K562 (cell line): ENCODE results near the gene HIVEP1.

Experiments used
- CTCF ChIP-seq, 3 experiments: IDR thresholded peaks in 2 of 3; conservative IDR thresholded peaks in 1 of 3; 2 replicates each; pipeline ENCODE4 v1.5.1; 2011 to 2012; ENCODE audit warnings: low read length in 3 of 3, mild to moderate bottlenecking in 3 of 3, control low read depth in 2 of 3, improper control_type of control experiment in 1 of 3, inconsistent platforms in 1 of 3, low read depth in 1 of 3, mixed read lengths in 1 of 3, moderate library complexity in 1 of 3; ENCODE audit not compliant: insufficient read depth in 2 of 3
- RAD51 ChIP-seq: fragments of 450-650 bp; IDR thresholded peaks from 2 replicates; pipeline ENCODE4 v1.7.1; 2016; ENCODE audit warnings: low read depth, mild to moderate bottlenecking, borderline replicate concordance

- TF ChIP-seq RAD51 (no peak), CTCF (IDR thresholded peaks at IDR 0.05 in 2 of 3, conservative IDR thresholded peaks at IDR 0.05 in 1 of 3; ENCODE audit: insufficient read depth in 2 of 3, low read depth in 1 of 3, low read length in 3 of 3) (no peak)
Measured at GRCh38 chr6:12165297-12165696, 153.2 kb downstream of the HIVEP1 start.
